Activated T-helper 1 cell treated with anti-CD3 and anti-CD28 coated beads, Interleukin-12 subunit alpha, Interleukin-12 subunit beta, Interleukin-2, Interleukin-4 antibody, amounts not matched to agents 30 ng/mL and 10 ng/mL and 1 ng/mL, durations not matched to agents 14 hours and 24 hours and 36 hours (primary cell): ENCODE measurements around the gene SAT1. TPM values are rescaled to one million over a fixed set of nuclear protein-coding genes. Genes with fewer than 3 reads are reported as not detected.
A peak's percentile ranks its signal among the peaks of the same experiment; 100 is the strongest.

Source experiments
- DNase-seq: peaks from one replicate; pipeline ENCODE4 v3.0.0; 2021; ENCODE audit warnings: low spot score
- H3K27ac Mint-ChIP-seq: one replicate; pipeline ENCODE4 v1.8.0; 2021; ENCODE audit warnings: mild to moderate bottlenecking, mixed read lengths
- H3K27me3 Mint-ChIP-seq: one replicate; pipeline ENCODE4 v1.8.0; 2022; ENCODE audit warnings: mild to moderate bottlenecking, moderate library complexity, mixed read lengths; ENCODE audit not compliant: insufficient read depth
- H3K36me3 Mint-ChIP-seq: one replicate; pipeline ENCODE4 v1.8.0; 2021; ENCODE audit warnings: low read depth, mixed read lengths
- H3K4me1 Mint-ChIP-seq: one replicate; pipeline ENCODE4 v1.8.0; 2021; ENCODE audit warnings: low read depth, mixed read lengths
- H3K4me3 Mint-ChIP-seq: one replicate; pipeline ENCODE4 v1.8.0; 2021; ENCODE audit warnings: mild to moderate bottlenecking, moderate library complexity, mixed read lengths
- H3K9me3 Mint-ChIP-seq: one replicate; pipeline ENCODE4 v1.8.0; 2021; ENCODE audit warnings: mixed read lengths
- intact Hi-C: fragments of 100-400 bp; cut with micrococcal nuclease; formaldehyde crosslinking; loops from one replicate; pipeline ENCODE4 v1.15.1; 2024
- total RNA-seq: library from RNA; stranded (reverse); gene quantifications from 2 replicates; pipeline ENCODE4 v1.2.3, GENCODE V29; 2022

SAT1 gene
- total RNA-seq, 1 donor from 2014 or later: 71.8 TPM

- intact Hi-C loops: loop anchor here (5.0 kb wide), 2 partner anchors 368 to 698 kb away; no protein-coding TSS in a partner anchor
- Mint-ChIP-seq H3K36me3 (peaks cover 24% of the 10 kb centered on the region), H3K9me3 (no peaks in the 10 kb centered on the region)
These were observed 1.7 kb downstream of the SAT1 start for GRCh38 chrX:23784470-23785331.

GRCh38 chrX:23785580-23785979, 2.6 kb downstream of the SAT1 start:
- intact Hi-C loops: no loop called here
- no peak for DNase-seq
- Mint-ChIP-seq H3K36me3 (peaks cover 24% of the 10 kb centered on the region), H3K4me3 (peak overlapping the region; percentile 97), H3K9me3 (no peaks in the 10 kb centered on the region), H3K27me3 (no peaks in the 10 kb centered on the region), H3K27ac (peak overlapping the region; percentile 44), H3K4me1 (peaks cover 38% of the 10 kb centered on the region)

More at GRCh38 chrX:23784470-23785331, 1.7 kb downstream of the SAT1 start:
- H3K27me3 Mint-ChIP-seq: no peaks in the 10 kb centered on the region
- H3K4me1 Mint-ChIP-seq: peaks cover 38% of the 10 kb centered on the region
- no peak for DNase-seq
- H3K27ac Mint-ChIP-seq: peak overlapping the region; percentile 92
- H3K4me3 Mint-ChIP-seq: peak overlapping the region; percentile 97

GRCh38 chrX:23786268-23786815, 3.4 kb downstream of the SAT1 start:
- Mint-ChIP-seq H3K4me1 (peaks cover 34% of the 10 kb centered on the region), H3K27me3 (no peaks in the 10 kb centered on the region), H3K36me3 (peaks cover 24% of the 10 kb centered on the region), H3K9me3 (no peaks in the 10 kb centered on the region), H3K4me3 (no peak overlapping the region), H3K27ac (no peak overlapping the region)
- intact Hi-C loops: no loop called here
- no peak for DNase-seq

GRCh38 chrX:23787745-23788118, 4.8 kb downstream of the SAT1 start:
- H3K9me3 Mint-ChIP-seq: no peaks in the 10 kb centered on the region
- DNase-seq: no peak
- intact Hi-C loops: no loop called here

GRCh38 chrX:23788521-23788920, 5.5 kb downstream of the SAT1 start:
- intact Hi-C loops: no loop called here
- H3K27me3 Mint-ChIP-seq: no peaks in the 10 kb centered on the region
- H3K4me1 Mint-ChIP-seq: peaks cover 22% of the 10 kb centered on the region
- H3K4me3 Mint-ChIP-seq: no peak overlapping the region
- H3K27ac Mint-ChIP-seq: no peak overlapping the region
- H3K36me3 Mint-ChIP-seq: peaks cover 24% of the 10 kb centered on the region
- no peak for DNase-seq
- H3K9me3 Mint-ChIP-seq: no peaks in the 10 kb centered on the region

More at GRCh38 chrX:23787745-23788118, 4.8 kb downstream of the SAT1 start:
- Mint-ChIP-seq H3K4me1 (peaks cover 23% of the 10 kb centered on the region), H3K4me3 (no peak overlapping the region), H3K27ac (no peak overlapping the region), H3K27me3 (no peaks in the 10 kb centered on the region), H3K36me3 (peaks cover 24% of the 10 kb centered on the region)

- no peaks in the 10 kb centered on the region for H3K9me3 Mint-ChIP-seq
- intact Hi-C loops: no loop called here
- H3K4me3 Mint-ChIP-seq: no peak overlapping the region
- DNase-seq: no peak
- H3K36me3 Mint-ChIP-seq: peaks cover 20% of the 10 kb centered on the region
- no peaks in the 10 kb centered on the region for H3K27me3 Mint-ChIP-seq
- H3K27ac Mint-ChIP-seq: no peak overlapping the region
- H3K4me1 Mint-ChIP-seq: peaks cover 20% of the 10 kb centered on the region
These were observed 6.0 kb downstream of the SAT1 start for GRCh38 chrX:23788946-23789345.

GRCh38 chrX:23789386-23790154, 6.6 kb downstream of the SAT1 start:
- H3K36me3 Mint-ChIP-seq: peaks cover 13% of the 10 kb centered on the region
- no peak overlapping the region for H3K27ac Mint-ChIP-seq
- peaks cover 13% of the 10 kb centered on the region for H3K4me1 Mint-ChIP-seq
- no peak for DNase-seq
- H3K9me3 Mint-ChIP-seq: no peaks in the 10 kb centered on the region
- intact Hi-C loops: no loop called here
- H3K27me3 Mint-ChIP-seq: no peaks in the 10 kb centered on the region
- H3K4me3 Mint-ChIP-seq: no peak overlapping the region

GRCh38 chrX:23790155-23790497, 7.2 kb downstream of the SAT1 start:
- peaks cover 8% of the 10 kb centered on the region for H3K36me3 Mint-ChIP-seq
- H3K4me3 Mint-ChIP-seq: no peak overlapping the region
- no peak for DNase-seq
- no peaks in the 10 kb centered on the region for H3K9me3 Mint-ChIP-seq
- no peaks in the 10 kb centered on the region for H3K27me3 Mint-ChIP-seq
- intact Hi-C loops: no loop called here
- H3K4me1 Mint-ChIP-seq: peaks cover 8% of the 10 kb centered on the region
- no peak overlapping the region for H3K27ac Mint-ChIP-seq

- no peaks in the 10 kb centered on the region for H3K9me3 Mint-ChIP-seq
- peaks cover 5% of the 10 kb centered on the region for H3K4me1 Mint-ChIP-seq
- H3K27ac Mint-ChIP-seq: no peak overlapping the region
- H3K4me3 Mint-ChIP-seq: no peak overlapping the region
- no peaks in the 10 kb centered on the region for H3K36me3 Mint-ChIP-seq
- DNase-seq: no peak
- intact Hi-C loops: no loop called here
- H3K27me3 Mint-ChIP-seq: no peaks in the 10 kb centered on the region
These were observed 10.0 kb downstream of the SAT1 start for GRCh38 chrX:23792861-23793553.

- no peak for DNase-seq
- H3K27ac Mint-ChIP-seq: no peak overlapping the region
- H3K36me3 Mint-ChIP-seq: no peaks in the 10 kb centered on the region
- peaks cover 5% of the 10 kb centered on the region for H3K4me1 Mint-ChIP-seq
- H3K27me3 Mint-ChIP-seq: no peaks in the 10 kb centered on the region
- intact Hi-C loops: no loop called here
- H3K4me3 Mint-ChIP-seq: no peak overlapping the region
- no peaks in the 10 kb centered on the region for H3K9me3 Mint-ChIP-seq
These were observed 12.2 kb downstream of the SAT1 start for GRCh38 chrX:23795221-23795620.

- H3K36me3 Mint-ChIP-seq: no peaks in the 10 kb centered on the region
These were observed 14.6 kb downstream of the SAT1 start for GRCh38 chrX:23797371-23798128.

GRCh38 chrX:23799469-23800065, 16.6 kb downstream of the SAT1 start:
- no peaks in the 10 kb centered on the region for H3K27me3 Mint-ChIP-seq
- H3K4me1 Mint-ChIP-seq: peaks cover 9% of the 10 kb centered on the region
- intact Hi-C loops: no loop called here
- no peak overlapping the region for H3K27ac Mint-ChIP-seq
- H3K9me3 Mint-ChIP-seq: no peaks in the 10 kb centered on the region
- H3K36me3 Mint-ChIP-seq: no peaks in the 10 kb centered on the region
- DNase-seq: no peak
- H3K4me3 Mint-ChIP-seq: no peak overlapping the region

More at GRCh38 chrX:23797371-23798128, 14.6 kb downstream of the SAT1 start:
- peaks cover 5% of the 10 kb centered on the region for H3K4me1 Mint-ChIP-seq
- intact Hi-C loops: no loop called here
- no peaks in the 10 kb centered on the region for H3K27me3 Mint-ChIP-seq
- H3K27ac Mint-ChIP-seq: no peak overlapping the region
- no peak overlapping the region for H3K4me3 Mint-ChIP-seq
- H3K9me3 Mint-ChIP-seq: no peaks in the 10 kb centered on the region
- DNase-seq: no peak
